IPS DF 6.9 (cell line): ENCODE data around the gene AP1G1.
"Not testable (repeated sequence)": the region's sequence is repeated elsewhere in the genome, so short reads cannot be mapped to it uniquely, and the experiment has no call there.

Source experiments
- DNase-seq: peaks from one replicate; pipeline ENCODE4 v3.0.0-alpha.2; 2013; ENCODE audit warnings: low read depth, low spot score
- H3K27ac ChIP-seq: one replicate; pipeline ENCODE4 v1.5.1; 2013; ENCODE audit warnings: low read length, control low read depth
- H3K27me3 ChIP-seq: 2 replicates; pipeline ENCODE4 v1.6.1; 2013; ENCODE audit warnings: mild to moderate bottlenecking, low read length; ENCODE audit not compliant: control insufficient read depth, insufficient read depth
- H3K36me3 ChIP-seq: 2 replicates; pipeline ENCODE4 v1.6.1; 2013; ENCODE audit warnings: low read length; ENCODE audit not compliant: control insufficient read depth, insufficient read depth
- H3K4me1 ChIP-seq: 2 replicates; pipeline ENCODE4 v1.6.1; 2013; ENCODE audit warnings: low read length; ENCODE audit not compliant: control insufficient read depth, insufficient read depth
- H3K4me3 ChIP-seq: 2 replicates; pipeline ENCODE4 v1.5.1; 2013; ENCODE audit warnings: mild to moderate bottlenecking, low read length
- H3K9me3 ChIP-seq: 2 replicates; pipeline ENCODE4 v1.6.1; 2013; ENCODE audit warnings: low read length, inconsistent platforms; ENCODE audit not compliant: control insufficient read depth, insufficient read depth
- WGBS: extraction: QIAGEN DNeasy Blood & Tissue Kit; methylation state at CpG from one replicate; pipeline ENCODE4 v1.1.7; 2013; ENCODE audit warnings: mixed read lengths, missing lambda C conversion rate; ENCODE audit not compliant: insufficient read length, insufficient coverage; 5-methylcytosine and 5-hydroxymethylcytosine counted together

The AP1G1 gene

GRCh38 chr16:71708696-71709095 lies 99.9 kb downstream of the AP1G1 start:
- no peaks in the 10 kb centered on the region for H3K27me3 ChIP-seq
- WGBS: no CpG with 5 or more reads among the region's 2 CpGs
- H3K4me1 ChIP-seq: peaks cover 7% of the 10 kb centered on the region; the same call in 1 of the 2 replicates
- H3K27ac ChIP-seq: no peak overlapping the region
- DNase-seq: no peak
- H3K9me3 ChIP-seq: no peaks in the 10 kb centered on the region
- H3K36me3 ChIP-seq: no peaks in the 10 kb centered on the region
- H3K4me3 ChIP-seq: no peak overlapping the region

DNA sequence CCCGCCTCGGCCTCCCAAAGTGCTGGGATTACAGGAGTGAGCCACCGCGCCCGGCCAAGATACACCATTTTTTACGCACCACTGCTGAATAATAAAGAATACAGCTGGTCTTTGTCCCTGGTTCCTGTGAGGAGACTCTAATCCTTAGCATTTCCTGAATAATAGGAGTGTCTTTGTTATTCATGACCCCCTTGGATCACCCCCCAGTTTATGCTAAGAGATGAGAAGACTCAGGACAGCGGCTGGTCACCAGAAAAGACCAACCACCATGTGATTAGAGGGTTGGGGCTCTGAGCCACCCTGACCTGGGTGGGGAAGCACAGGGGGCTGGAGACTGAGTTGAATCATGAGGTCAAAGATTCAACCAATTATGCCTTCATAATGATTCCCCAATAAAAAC lies 101.4 kb downstream of the AP1G1 start:
- Histone ChIP-seq H3K4me1 (peaks cover 7% of the 10 kb centered on the region; the same call in 1 of the 2 replicates), H3K27ac (no peak overlapping the region), H3K4me3 (no peak overlapping the region), H3K27me3 (no peaks in the 10 kb centered on the region), H3K36me3 (no peaks in the 10 kb centered on the region), H3K9me3 (no peaks in the 10 kb centered on the region)
- no CpG with 5 or more reads among the region's 7 CpGs for WGBS
- DNase-seq: no peak

GRCh38 chr16:71706046-71706445 lies 102.6 kb downstream of the AP1G1 start:
- H3K36me3 ChIP-seq: no peaks in the 10 kb centered on the region
- H3K27ac ChIP-seq: no peak overlapping the region
- WGBS: no CpG with 5 or more reads among the region's 2 CpGs
- no peaks in the 10 kb centered on the region for H3K9me3 ChIP-seq
- no peaks in the 10 kb centered on the region for H3K27me3 ChIP-seq
- peaks cover 5% of the 10 kb centered on the region; the same call in 1 of the 2 replicates for H3K4me1 ChIP-seq
- DNase-seq: no peak
- H3K4me3 ChIP-seq: no peak overlapping the region

DNA sequence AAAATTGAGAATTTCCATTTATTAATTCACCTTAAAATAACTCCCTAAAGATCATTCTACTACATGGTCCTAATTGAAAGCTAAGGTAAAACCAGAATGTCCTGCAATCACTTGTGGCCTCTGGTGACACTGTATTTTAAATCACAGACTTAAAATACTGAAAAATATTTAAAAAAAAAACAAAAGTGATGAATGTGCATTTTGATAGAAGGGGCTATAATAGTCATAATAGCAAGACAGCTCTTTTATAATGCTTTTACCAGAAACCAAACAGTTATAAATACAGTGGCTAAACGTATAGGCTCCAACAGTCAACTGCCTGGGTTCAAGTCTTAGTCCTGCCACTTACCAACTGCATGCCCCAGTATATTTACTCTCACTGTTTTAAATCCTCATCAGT lies 105.3 kb downstream of the AP1G1 start:
- H3K4me3 ChIP-seq: no peak overlapping the region
- no peak overlapping the region for H3K27ac ChIP-seq
- no CpG with 5 or more reads among the region's 1 CpG for WGBS
- H3K4me1 ChIP-seq: peaks cover 5% of the 10 kb centered on the region; the same call in 1 of the 2 replicates
- DNase-seq: no peak
- no peaks in the 10 kb centered on the region for H3K27me3 ChIP-seq
- no peaks in the 10 kb centered on the region; the same call in 1 of the 2 replicates for H3K36me3 ChIP-seq
- no peaks in the 10 kb centered on the region for H3K9me3 ChIP-seq

DNA sequence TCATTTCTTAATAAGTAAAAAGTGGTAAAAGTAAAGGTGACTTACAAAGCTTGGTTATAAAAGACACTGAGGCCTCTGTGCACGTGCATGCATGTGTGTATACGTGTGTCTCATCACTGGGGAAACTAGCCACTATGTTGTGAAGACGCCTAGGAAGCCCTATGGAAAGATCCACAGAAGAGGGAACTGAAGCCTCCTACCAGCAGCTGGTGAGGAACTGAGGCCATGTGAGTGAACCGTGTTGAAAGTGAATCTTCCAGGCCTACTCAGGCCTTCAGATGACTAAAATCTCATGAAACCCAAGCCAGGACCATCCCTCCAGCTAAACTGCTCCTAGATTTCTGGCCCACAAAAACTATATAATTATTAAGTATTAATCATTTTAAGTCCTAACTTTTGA lies 107.8 kb downstream of the AP1G1 start:
- H3K4me1 ChIP-seq: no peaks in the 10 kb centered on the region
- no peaks in the 10 kb centered on the region; the same call in 1 of the 2 replicates for H3K36me3 ChIP-seq
- no peaks in the 10 kb centered on the region for H3K9me3 ChIP-seq
- H3K27ac ChIP-seq: no peak overlapping the region
- no CpG with 5 or more reads among the region's 4 CpGs for WGBS
- DNase-seq: no peak
- no peaks in the 10 kb centered on the region for H3K27me3 ChIP-seq
- no peak overlapping the region for H3K4me3 ChIP-seq

DNA sequence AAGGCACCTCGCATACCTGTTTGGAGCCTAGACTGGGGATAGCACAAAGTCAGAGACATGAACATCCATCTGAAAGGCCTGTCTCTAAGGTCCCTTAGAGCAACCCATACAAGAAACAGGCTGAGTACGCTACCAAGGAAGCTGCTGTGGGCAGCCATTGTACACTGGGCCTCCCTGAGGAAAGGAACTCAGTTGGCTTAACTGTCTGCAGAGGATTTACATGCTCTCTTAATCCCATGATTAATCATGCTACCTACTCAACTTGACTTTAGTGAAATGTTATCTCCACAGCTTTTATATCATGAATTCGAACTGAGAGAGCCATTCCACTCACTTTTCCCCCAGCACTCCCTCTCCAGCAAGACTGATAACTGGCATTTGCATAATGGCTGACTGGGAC lies 110.1 kb downstream of the AP1G1 start:
- Histone ChIP-seq H3K27me3 (no peaks in the 10 kb centered on the region), H3K27ac (no peak overlapping the region), H3K4me1 (no peaks in the 10 kb centered on the region), H3K9me3 (no peaks in the 10 kb centered on the region), H3K4me3 (no peak overlapping the region), H3K36me3 (no peaks in the 10 kb centered on the region; the same call in 1 of the 2 replicates)
- no peak for DNase-seq
- WGBS: no CpG with 5 or more reads among the region's 3 CpGs

DNA sequence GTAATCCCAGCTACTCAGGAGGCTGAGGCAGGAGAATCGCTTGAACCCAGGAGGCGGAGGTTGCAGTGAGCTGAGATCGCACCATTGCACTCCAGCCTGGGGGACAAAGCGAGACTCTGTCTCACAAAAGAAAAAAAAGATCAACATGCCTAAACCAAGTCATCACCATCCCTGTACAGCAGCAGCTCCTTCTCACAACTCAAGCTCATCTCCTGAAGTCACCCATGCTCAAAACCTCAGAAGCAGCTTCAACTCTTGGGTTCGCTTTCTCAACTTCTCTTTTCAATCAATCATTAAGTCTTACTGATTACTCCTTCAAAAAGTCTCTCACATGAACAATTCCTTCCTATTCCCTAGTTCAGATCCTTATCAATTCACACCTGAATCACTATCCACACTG lies 115.5 kb downstream of the AP1G1 start:
- DNase-seq: no peak
- no peak overlapping the region for H3K4me3 ChIP-seq
- H3K27ac ChIP-seq: no peak overlapping the region
- no peaks in the 10 kb centered on the region for H3K9me3 ChIP-seq
- no peaks in the 10 kb centered on the region for H3K27me3 ChIP-seq
- H3K4me1 ChIP-seq: no peaks in the 10 kb centered on the region
- WGBS: no CpG with 5 or more reads among the region's 5 CpGs
- no peaks in the 10 kb centered on the region for H3K36me3 ChIP-seq

GRCh38 chr16:71689901-71690300 lies 118.7 kb downstream of the AP1G1 start:
- Histone ChIP-seq H3K9me3 (no peaks in the 10 kb centered on the region), H3K4me3 (no peak overlapping the region), H3K36me3 (no peaks in the 10 kb centered on the region), H3K4me1 (no peaks in the 10 kb centered on the region), H3K27me3 (no peaks in the 10 kb centered on the region), H3K27ac (no peak overlapping the region)
- WGBS: no CpG with 5 or more reads among the region's 1 CpG
- no peak for DNase-seq

GRCh38 chr16:71687861-71688260 lies 120.8 kb downstream of the AP1G1 start:
- H3K27me3 ChIP-seq: no peaks in the 10 kb centered on the region
- no peaks in the 10 kb centered on the region for H3K4me1 ChIP-seq
- no peaks in the 10 kb centered on the region; the same call in 1 of the 2 replicates for H3K36me3 ChIP-seq
- no peak overlapping the region for H3K27ac ChIP-seq
- H3K4me3 ChIP-seq: no peak overlapping the region
- no peaks in the 10 kb centered on the region for H3K9me3 ChIP-seq
- DNase-seq: no peak
- WGBS: no CpG with 5 or more reads among the region's 3 CpGs

DNA sequence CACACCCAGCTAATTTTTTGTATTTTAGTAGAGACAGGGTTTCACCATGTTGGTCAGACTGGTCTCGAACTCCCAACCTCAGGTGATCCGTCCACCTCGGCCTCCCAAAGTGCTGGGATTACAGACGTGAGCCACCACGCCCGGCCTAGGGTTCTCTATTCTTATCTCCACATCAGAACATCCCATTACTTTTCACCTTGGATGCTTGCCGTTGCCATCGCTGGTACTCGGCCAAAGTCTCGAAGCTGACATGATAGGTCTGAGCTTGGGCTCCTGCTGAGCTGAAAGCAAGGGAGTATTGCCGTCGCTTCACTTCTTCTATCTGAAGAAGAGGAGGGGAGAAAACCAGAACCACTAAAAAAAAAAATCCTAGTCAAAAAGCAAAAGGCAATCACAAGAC lies 124.4 kb downstream of the AP1G1 start:
- not testable (repeated sequence) for H3K27ac ChIP-seq, H3K4me1 ChIP-seq, H3K36me3 ChIP-seq, H3K9me3 ChIP-seq, H3K4me3 ChIP-seq, DNase-seq, H3K27me3 ChIP-seq
- WGBS: no CpG with 5 or more reads among the region's 12 CpGs

DNA sequence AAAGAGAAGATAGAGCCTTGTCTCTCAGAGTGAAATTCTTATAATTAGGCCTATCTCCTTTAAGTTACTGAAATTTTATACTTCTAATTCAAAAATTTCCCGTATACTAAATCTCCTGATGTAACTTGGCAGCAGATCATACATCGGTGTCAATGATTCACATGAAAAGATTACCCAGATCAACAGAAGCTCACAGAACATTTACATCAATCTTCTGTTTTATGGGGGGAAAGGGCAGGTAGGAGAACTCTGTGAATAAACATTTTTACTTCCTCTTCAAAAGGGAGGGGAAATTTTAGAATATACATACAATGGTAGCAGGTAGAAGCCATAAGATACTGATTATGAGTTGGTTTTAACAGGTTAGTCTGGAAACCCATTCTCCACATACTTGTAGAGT lies 127.3 kb downstream of the AP1G1 start:
- H3K36me3 ChIP-seq: peaks cover 4% of the 10 kb centered on the region; the same call in 1 of the 2 replicates
- no peak for DNase-seq
- H3K27me3 ChIP-seq: no peaks in the 10 kb centered on the region
- no peak overlapping the region for H3K27ac ChIP-seq
- H3K4me3 ChIP-seq: no peak overlapping the region
- no CpG with 5 or more reads among the region's 2 CpGs for WGBS
- H3K4me1 ChIP-seq: no peaks in the 10 kb centered on the region
- no peaks in the 10 kb centered on the region for H3K9me3 ChIP-seq
